ENCODE results near the gene RCSD1.
A peak's percentile ranks its signal among the peaks of the same experiment; 100 is the strongest.

The RCSD1 gene

GRCh38 chr1:167668108-167668507 is 38.1 kb downstream of the RCSD1 start:
- no peak for DNase-seq (ENCODE audit: low read depth)
- no peak overlapping the region for H3K4me3 ChIP-seq (ENCODE audit: low read depth, low read length)
- no peak for TF ChIP-seq CTCF (conservative IDR thresholded peaks at IDR 0.05; ENCODE audit: low read depth, low read length)

GRCh38 chr1:167669209-167670124 is 39.4 kb downstream of the RCSD1 start:
- H3K4me3 ChIP-seq (ENCODE audit: low read depth, low read length): no peak overlapping the region
- TF ChIP-seq CTCF (conservative IDR thresholded peaks at IDR 0.05; ENCODE audit: low read depth, low read length): no peak
- no peak for DNase-seq (ENCODE audit: low read depth)

- TF ChIP-seq CTCF (conservative IDR thresholded peaks at IDR 0.05; ENCODE audit: low read depth, low read length): no peak
- H3K4me3 ChIP-seq (ENCODE audit: low read depth, low read length): no peak overlapping the region
- DNase-seq (ENCODE audit: low read depth): no peak
Observed at GRCh38 chr1:167670563-167670962, 40.5 kb downstream of the RCSD1 start.

GRCh38 chr1:167671727-167672511 is 41.9 kb downstream of the RCSD1 start:
- TF ChIP-seq CTCF (conservative IDR thresholded peaks at IDR 0.05; ENCODE audit: low read depth, low read length): no peak
- no peak overlapping the region for H3K4me3 ChIP-seq (ENCODE audit: low read depth, low read length)
- peak; percentile 69 for DNase-seq (ENCODE audit: low read depth)

- TF ChIP-seq CTCF (conservative IDR thresholded peaks at IDR 0.05; ENCODE audit: low read depth, low read length): no peak
- no peak overlapping the region for H3K4me3 ChIP-seq (ENCODE audit: low read depth, low read length)
- DNase-seq (ENCODE audit: low read depth): no peak
Observed at GRCh38 chr1:167672831-167673230, 42.8 kb downstream of the RCSD1 start.

GRCh38 chr1:167673265-167673664 is 43.2 kb downstream of the RCSD1 start:
- DNase-seq (ENCODE audit: low read depth): no peak
- no peak overlapping the region for H3K4me3 ChIP-seq (ENCODE audit: low read depth, low read length)
- TF ChIP-seq CTCF (conservative IDR thresholded peaks at IDR 0.05; ENCODE audit: low read depth, low read length): no peak
